Renal cortex interstitium (tissue), 11 donors: ENCODE results near the gene TMEM209. TPM values are rescaled to one million over a fixed set of nuclear protein-coding genes. Genes with fewer than 3 reads are reported as not detected.
"Not testable (repeated sequence)": the region's sequence is repeated elsewhere in the genome, so short reads cannot be mapped to it uniquely, and the experiment has no call there.

Experiments
- DNase-seq, 11 donors: peaks; one replicate each; pipeline ENCODE4 v3.0.0-alpha.2; 2013; ENCODE audit warnings: low read depth in 9 of 11, low spot score in 4 of 11; ENCODE audit errors: extremely low read depth in 1 of 11
- polyA plus RNA-seq, 3 donors: library from polyadenylated mRNA; unstranded; fragments of 120-200 nt; gene quantifications; one replicate each; pipeline ENCODE4 v1.2.1, GENCODE V29; 2013; ENCODE audit not compliant: insufficient read length in 3 of 3

The TMEM209 gene
- polyA plus RNA-seq, 3 donors: 24.5 to 32.1 (median 29.5) TPM

DNA sequence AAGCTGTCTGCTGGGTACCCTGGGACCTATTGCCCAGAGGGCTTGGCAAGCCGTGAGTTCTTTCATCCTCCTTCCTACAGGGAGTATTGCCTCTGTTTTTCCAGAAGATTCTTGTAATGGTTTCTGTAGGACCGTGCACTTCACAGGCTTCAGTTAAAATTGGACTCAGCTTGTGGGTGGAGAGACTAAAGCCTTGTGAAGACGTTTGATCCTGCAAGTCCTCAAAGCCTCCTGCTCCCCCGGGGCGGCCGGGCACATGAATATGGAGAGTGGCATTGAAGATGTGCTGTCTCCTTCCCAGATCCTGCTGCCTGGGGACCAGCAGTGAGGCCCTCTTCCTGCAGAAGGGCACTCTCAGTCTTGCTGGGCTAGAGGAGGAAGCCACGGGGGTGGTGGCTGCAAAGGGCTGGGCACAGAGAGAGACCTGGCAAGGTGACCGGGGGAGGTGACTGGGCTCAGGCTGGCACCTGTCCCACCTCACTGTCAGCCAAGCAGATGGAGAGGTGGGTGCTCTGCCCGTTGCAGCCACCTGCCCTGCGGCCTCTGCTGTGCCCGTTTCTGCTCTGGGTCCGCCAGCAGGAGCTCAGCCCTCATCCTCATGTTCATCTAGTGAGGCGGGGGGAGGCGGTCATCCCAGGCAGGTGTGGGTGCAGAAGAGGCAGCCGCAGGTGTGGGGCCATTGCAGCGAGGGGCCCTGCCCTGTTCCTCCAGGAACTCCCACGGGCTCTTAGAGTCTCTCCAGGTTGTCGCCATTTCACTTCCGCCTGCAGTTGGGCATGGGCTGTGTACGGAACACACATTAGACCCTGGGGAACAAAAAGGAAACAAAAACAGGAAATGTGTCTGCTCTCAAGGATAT, 55.7 kb downstream of the TMEM209 start:
- DNase-seq: no peak

- no peak for DNase-seq
These were observed 56.6 kb downstream of the TMEM209 start for GRCh38 chr7:130148561-130148960.

DNA sequence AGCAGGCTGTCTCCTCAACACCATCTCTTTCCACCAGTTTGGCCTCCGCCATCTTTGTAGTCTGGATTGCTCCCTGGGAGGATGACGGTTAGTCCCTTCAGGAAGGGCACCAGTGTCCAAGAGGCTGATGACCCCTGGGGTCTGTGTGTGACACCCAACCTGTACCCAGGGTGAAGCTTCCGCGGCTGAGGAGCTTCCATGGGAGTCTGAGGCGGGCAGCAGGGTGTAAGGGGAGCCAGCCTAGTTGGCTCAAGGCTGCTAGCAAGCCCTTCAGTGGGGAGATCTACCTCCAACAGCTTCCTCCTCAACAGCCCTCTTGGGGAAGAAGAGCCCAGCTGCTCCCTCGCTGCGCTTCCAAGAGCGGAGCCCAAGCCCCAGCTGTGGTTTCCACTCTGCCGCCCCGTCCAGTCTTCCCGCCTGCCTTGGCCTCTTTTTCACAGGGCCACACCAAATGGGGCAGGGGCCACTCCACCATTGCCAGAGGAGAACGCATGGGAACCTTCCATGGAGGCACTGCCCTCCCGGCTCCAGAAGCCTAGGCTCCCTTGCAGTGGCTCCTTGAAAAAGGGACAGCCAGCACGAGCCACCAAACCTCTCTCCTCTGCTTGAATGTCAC, 57.4 kb downstream of the TMEM209 start:
- no peak for DNase-seq

DNA sequence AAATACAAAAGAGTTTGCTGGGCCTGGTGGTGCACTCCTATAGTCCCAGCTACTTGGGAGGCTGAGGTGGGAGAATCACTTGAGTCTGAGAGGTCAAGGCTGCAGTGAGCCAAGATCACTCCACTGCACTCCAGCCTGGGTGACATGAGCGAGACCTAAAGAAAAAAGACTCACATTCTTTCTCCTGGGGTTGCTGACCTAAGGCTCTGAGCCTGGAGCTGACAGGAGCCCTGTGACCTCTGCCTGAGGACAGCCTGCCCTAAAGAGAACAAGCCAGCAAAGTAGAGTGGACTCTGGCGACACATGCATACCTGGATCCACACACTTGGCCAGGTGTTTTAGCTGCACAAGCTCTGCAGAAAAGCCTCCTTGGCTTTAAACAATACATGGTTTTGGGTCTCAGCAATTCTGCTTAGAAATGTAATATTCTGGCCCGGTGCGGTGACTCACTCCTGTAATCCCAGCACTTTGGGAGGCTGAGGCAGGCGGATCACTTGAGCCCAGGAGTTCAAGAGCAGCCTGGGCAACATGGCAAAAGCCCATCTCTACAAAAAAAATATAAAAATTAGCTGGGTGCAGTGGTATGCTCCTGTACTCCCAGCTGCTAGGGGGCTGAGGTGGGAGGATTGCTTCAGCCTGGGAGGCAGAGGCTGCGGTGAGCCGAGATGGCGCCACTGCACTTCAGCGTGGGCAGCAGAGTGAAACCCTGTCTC, 58.4 kb downstream of the TMEM209 start:
- DNase-seq: no peak

- not testable (repeated sequence) for DNase-seq
These were observed 59.1 kb downstream of the TMEM209 start for GRCh38 chr7:130146142-130146541.

DNA sequence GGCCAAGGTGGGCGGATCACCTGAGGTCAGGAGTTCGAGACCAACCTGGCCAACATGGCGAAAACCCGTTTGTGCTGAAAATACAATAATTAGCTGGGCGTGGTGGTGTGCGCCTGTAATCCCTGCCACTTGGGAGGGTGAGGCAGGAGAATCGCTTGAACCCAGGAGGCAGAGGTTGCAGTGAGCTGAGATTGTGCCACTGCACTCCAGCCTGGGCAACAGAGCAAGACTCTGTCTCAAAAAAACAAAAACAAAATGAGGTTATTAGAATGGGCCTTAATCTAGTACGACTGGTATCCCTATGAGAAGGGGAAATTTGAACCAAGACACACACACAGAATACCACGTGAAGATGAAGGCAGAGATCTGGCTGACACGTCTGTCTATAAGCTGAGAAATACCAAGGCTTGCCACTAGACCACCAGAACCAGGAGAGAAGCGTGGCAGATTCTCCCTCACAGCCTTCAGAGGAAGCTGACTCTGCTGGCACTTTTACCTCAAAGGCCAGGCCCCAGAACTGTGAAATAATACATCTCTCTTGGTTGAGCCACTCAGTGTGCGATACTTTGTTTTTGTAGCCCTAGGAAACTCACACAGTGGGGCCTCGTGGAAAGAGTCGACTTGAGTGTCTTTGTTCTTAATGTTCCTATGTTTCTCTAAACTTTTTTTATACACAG, 59.6 kb downstream of the TMEM209 start:
- DNase-seq: no peak

GRCh38 chr7:130144312-130145171, 60.7 kb downstream of the TMEM209 start:
- DNase-seq: peak in 6 of 11 donors; percentile 54 to 82 (median 68)

DNA sequence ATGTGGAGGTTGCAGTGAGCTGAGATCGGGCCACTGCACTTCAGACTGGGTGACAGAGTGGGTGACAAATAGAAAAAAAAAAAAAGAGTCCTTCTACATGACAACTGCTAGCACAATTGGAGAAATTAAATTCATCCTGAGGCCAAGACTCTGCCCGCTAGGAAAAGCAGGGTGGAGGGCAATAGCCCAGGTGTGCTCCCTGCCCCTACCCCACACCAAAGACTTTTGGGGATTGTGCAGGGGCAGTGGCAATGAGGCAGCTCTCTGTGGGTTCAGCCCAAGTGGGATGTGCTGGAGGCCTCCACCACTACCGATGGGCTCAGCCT, 61.3 kb downstream of the TMEM209 start:
- no peak for DNase-seq

DNA sequence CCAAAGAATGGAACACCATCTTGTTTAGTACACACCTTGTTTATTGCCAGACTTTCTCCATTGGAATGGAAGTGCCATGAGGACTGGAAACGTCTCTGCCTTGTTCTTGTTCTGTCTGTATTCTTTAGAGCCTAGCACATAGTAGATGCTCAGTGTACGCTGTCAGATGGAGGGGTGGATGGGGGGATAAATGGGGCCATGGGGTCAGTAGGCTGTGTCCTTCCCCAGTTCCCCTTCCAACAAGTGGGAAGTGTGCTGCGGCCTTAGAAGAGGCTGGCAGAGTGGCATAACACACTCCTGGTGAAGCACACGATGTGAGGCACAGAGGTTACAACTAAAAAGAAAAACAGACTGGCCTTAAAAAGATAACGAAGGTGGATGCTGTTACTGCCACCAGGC, 61.9 kb downstream of the TMEM209 start:
- DNase-seq: no peak

DNA sequence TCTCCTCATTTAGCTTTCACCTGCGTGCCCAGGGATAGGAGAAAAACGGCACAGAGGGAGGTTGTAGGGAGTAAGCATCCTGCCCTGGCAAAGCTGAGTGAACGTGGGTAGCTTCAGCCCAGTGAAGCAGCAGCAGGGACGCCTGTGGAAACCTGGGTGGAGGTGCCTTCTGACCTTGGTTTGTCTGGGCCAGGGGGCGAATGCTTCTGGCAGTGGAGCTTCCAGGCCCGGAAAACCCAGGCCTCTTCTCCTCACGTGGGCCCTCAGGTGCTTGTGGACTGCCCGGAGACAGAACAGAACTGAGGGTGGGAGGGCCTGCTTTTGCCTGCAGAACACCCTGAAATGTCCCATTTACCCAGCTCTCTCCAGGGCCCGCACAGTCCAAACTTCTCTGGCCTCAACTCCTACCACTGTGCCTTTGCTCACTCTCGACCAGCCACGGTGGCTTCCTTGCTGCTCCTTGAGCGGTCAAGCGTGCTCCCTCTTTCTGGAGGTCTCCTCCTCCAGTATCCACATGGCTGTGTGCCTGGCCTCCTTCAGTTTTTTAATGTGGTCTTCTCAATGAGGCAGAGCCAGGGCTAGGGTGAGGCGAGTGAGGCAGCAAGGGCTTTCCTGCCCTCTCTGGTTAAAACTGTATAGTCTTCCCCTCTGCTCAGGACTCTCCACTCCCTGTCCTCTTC, 62.4 kb downstream of the TMEM209 start:
- no peak for DNase-seq

GRCh38 chr7:130141884-130142653, 63.1 kb downstream of the TMEM209 start:
- peak in 3 of 11 donors; percentile 54 to 74 (median 57) for DNase-seq

- peak in 10 of 11 donors; percentile 87 to 95 (median 92) for DNase-seq
These were observed 63.9 kb downstream of the TMEM209 start for GRCh38 chr7:130141161-130141883.

- no peak for DNase-seq
These were observed 64.5 kb downstream of the TMEM209 start for GRCh38 chr7:130140551-130141160.

GRCh38 chr7:130139193-130139960, 65.8 kb downstream of the TMEM209 start:
- DNase-seq: no peak

DNA sequence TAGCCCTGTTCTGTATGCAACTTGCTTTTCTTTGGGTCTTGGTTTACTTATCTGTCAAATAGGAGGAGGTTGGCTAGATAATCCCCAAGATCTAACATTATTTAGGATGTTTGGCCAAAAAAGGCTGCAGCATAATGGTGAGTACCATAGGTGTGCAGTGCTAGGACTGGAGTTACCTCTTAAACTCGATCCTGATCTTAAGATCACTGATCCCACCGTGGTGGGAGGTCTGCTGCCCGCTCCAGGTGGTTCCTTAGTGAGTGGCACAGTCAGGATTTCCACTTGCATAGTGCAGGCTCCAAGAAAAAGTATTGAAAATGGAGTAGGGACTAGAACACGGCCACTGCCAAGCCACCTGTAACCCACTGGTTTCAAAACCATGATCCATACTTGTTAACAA, 68.0 kb downstream of the TMEM209 start:
- DNase-seq: no peak
